Neural progenitor cell (in vitro differentiated cells): ENCODE results near the gene OR52N5.

Experiments
- EZH2 ChIP-seq: fragments of 200-600 bp; sonication (generic); IDR thresholded peaks from 2 replicates; pipeline ENCODE4 v1.6.1; 2017; ENCODE audit warnings: antibody characterized with exemption, mild to moderate bottlenecking, moderate library complexity
- EZH2phosphoT487 ChIP-seq: fragments of 200-600 bp; sonication (generic); IDR thresholded peaks from 2 replicates; pipeline ENCODE4 v1.6.1; 2017; ENCODE audit warnings: antibody characterized with exemption
- TF ChIP-seq, protein P1 (sequence below): fragments of 200-600 bp; sonication (generic); IDR thresholded peaks from 2 replicates; pipeline ENCODE4 v1.5.1; 2017; ENCODE audit warnings: antibody characterized with exemption, mild to moderate bottlenecking

DNA sequence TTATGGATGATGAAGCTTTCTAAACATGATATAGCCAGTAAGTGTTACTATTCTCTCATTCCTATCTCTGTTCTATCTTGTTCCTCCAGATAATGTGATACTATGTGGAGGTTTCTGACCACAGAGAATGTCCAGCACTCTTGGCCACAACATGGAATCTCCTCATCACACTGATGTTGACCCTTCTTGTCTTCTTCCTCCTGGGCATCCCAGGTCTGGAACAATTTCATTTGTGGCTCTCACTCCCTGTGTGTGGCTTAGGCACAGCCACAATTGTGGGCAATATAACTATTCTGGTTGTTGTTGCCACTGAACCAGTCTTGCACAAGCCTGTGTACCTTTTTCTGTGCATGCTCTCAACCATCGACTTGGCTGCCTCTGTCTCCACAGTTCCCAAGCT lies 56.8 kb downstream of the OR52N5 start:
- TF ChIP-seq, protein P1, sequence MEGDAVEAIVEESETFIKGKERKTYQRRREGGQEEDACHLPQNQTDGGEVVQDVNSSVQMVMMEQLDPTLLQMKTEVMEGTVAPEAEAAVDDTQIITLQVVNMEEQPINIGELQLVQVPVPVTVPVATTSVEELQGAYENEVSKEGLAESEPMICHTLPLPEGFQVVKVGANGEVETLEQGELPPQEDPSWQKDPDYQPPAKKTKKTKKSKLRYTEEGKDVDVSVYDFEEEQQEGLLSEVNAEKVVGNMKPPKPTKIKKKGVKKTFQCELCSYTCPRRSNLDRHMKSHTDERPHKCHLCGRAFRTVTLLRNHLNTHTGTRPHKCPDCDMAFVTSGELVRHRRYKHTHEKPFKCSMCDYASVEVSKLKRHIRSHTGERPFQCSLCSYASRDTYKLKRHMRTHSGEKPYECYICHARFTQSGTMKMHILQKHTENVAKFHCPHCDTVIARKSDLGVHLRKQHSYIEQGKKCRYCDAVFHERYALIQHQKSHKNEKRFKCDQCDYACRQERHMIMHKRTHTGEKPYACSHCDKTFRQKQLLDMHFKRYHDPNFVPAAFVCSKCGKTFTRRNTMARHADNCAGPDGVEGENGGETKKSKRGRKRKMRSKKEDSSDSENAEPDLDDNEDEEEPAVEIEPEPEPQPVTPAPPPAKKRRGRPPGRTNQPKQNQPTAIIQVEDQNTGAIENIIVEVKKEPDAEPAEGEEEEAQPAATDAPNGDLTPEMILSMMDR: no peak
- TF ChIP-seq EZH2 (no peak), EZH2phosphoT487 (no peak)
